ENCODE data around the gene CES1.

Gene CES1

DNA sequence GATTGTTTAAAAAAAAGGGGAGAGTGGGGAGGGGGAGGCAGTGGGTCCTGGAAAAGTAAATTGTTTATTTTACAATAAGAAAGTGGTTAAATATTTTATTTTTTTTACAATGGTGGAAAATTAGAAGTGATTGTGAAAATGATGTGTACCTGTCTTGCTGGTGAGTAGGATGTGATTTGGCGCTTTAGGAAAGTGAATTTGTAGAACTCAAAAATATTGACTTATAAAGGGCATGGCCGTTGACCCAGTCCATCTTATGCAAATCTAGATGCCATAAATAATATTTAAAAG lies 10.2 kb upstream of the CES1 start:
- TF ChIP-seq SNAI2 (CRISPR knock-in tag; IDR thresholded peaks at IDR 0.05) (no peak), ZNF565 (CRISPR knock-in tag; conservative IDR thresholded peaks at IDR 0.05; ENCODE audit: low read depth) (no peak), CREB5 (CRISPR knock-in tag; IDR thresholded peaks at IDR 0.05; ENCODE audit: low read depth) (no peak), ISL1 (CRISPR knock-in tag; IDR thresholded peaks at IDR 0.05) (no peak), OSR1 (CRISPR knock-in tag; IDR thresholded peaks at IDR 0.05) (no peak), PATZ1 (CRISPR knock-in tag; IDR thresholded peaks at IDR 0.05; ENCODE audit: borderline replicate concordance) (no peak), CSRNP3 (CRISPR knock-in tag; IDR thresholded peaks at IDR 0.05) (no peak), RARB (CRISPR knock-in tag; IDR thresholded peaks at IDR 0.05) (no peak), ZFP3 (CRISPR knock-in tag; IDR thresholded peaks at IDR 0.05) (no peak), ESRRG (CRISPR knock-in tag; IDR thresholded peaks at IDR 0.05) (no peak), BACH2 (CRISPR knock-in tag; IDR thresholded peaks at IDR 0.05; ENCODE audit: borderline replicate concordance) (no peak), ZNF70 (CRISPR knock-in tag; IDR thresholded peaks at IDR 0.05) (no peak), ZC3H10 (CRISPR knock-in tag; IDR thresholded peaks at IDR 0.05) (no peak), PPARA (CRISPR knock-in tag; IDR thresholded peaks at IDR 0.05; ENCODE audit: borderline replicate concordance) (no peak)
- TF ChIP-seq, protein P1, sequence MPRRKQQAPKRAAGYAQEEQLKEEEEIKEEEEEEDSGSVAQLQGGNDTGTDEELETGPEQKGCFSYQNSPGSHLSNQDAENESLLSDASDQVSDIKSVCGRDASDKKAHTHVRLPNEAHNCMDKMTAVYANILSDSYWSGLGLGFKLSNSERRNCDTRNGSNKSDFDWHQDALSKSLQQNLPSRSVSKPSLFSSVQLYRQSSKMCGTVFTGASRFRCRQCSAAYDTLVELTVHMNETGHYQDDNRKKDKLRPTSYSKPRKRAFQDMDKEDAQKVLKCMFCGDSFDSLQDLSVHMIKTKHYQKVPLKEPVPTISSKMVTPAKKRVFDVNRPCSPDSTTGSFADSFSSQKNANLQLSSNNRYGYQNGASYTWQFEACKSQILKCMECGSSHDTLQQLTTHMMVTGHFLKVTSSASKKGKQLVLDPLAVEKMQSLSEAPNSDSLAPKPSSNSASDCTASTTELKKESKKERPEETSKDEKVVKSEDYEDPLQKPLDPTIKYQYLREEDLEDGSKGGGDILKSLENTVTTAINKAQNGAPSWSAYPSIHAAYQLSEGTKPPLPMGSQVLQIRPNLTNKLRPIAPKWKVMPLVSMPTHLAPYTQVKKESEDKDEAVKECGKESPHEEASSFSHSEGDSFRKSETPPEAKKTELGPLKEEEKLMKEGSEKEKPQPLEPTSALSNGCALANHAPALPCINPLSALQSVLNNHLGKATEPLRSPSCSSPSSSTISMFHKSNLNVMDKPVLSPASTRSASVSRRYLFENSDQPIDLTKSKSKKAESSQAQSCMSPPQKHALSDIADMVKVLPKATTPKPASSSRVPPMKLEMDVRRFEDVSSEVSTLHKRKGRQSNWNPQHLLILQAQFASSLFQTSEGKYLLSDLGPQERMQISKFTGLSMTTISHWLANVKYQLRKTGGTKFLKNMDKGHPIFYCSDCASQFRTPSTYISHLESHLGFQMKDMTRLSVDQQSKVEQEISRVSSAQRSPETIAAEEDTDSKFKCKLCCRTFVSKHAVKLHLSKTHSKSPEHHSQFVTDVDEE (CRISPR knock-in tag; IDR thresholded peaks at IDR 0.05) = no peak
- TF ChIP-seq, protein P2, sequence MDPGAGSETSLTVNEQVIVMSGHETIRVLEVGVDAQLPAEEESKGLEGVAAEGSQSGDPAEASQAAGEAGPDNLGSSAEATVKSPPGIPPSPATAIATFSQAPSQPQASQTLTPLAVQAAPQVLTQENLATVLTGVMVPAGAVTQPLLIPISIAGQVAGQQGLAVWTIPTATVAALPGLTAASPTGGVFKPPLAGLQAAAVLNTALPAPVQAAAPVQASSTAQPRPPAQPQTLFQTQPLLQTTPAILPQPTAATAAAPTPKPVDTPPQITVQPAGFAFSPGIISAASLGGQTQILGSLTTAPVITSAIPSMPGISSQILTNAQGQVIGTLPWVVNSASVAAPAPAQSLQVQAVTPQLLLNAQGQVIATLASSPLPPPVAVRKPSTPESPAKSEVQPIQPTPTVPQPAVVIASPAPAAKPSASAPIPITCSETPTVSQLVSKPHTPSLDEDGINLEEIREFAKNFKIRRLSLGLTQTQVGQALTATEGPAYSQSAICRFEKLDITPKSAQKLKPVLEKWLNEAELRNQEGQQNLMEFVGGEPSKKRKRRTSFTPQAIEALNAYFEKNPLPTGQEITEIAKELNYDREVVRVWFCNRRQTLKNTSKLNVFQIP (CRISPR knock-in tag; IDR thresholded peaks at IDR 0.05; ENCODE audit: borderline replicate concordance, low read depth) = no peak
- ATAC-seq = no peak

DNA sequence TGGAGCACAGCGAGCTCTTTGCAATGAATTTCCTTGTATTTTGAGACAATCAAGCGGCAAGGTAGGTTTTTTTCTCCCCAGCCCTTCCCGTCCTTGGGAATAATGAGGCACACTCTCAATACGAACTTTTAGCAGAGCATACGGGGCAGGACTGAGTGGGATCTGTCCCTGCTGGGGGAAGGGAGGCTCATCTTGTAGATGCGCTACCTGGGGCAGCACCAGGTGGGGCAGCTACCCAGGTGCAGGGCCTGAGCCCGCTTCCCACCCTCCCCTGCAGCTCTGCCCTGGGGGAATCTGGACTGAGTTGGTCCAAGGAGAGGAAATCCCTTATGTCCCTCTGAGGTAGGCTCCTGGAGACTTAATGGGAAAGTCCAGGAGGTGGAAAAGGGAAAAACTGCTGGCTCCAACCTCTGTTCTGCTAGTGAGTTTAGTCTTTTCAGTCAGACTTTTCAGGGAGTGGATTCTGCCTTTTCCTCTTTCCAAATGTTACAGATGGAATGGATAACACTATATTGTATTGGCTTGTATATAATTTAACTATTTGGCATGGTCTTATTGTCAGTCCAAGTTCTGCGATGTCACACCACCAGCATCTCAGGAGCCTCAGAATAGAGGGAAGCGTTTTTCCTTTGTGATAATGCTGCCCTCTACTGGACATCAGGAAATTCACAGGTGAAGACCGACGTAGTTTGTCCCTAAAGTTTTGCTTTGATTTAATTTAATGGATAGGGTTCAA lies 9.6 kb upstream of the CES1 start:
- peak; percentile 86 for ATAC-seq
- TF ChIP-seq, protein P2 (CRISPR knock-in tag; IDR thresholded peaks at IDR 0.05; ENCODE audit: borderline replicate concordance, low read depth) = no peak
- TF ChIP-seq, protein P1 (CRISPR knock-in tag; IDR thresholded peaks at IDR 0.05) = no peak
- TF ChIP-seq TCF4 (CRISPR knock-in tag; IDR thresholded peaks at IDR 0.05; ENCODE audit: borderline replicate concordance) = no peak

Data from SK-N-SH treated with all-trans-retinoic acid at 6 μM for 48 hours (cell line).